GF-D8 (cell line): ENCODE measurements around the gene PCDHGB5.

ENCODE experiments used
- DNase-seq: peaks from one replicate; lab custom pipeline; 2025; lab: John Stamatoyannopoulos, UW

Gene PCDHGB5

DNA sequence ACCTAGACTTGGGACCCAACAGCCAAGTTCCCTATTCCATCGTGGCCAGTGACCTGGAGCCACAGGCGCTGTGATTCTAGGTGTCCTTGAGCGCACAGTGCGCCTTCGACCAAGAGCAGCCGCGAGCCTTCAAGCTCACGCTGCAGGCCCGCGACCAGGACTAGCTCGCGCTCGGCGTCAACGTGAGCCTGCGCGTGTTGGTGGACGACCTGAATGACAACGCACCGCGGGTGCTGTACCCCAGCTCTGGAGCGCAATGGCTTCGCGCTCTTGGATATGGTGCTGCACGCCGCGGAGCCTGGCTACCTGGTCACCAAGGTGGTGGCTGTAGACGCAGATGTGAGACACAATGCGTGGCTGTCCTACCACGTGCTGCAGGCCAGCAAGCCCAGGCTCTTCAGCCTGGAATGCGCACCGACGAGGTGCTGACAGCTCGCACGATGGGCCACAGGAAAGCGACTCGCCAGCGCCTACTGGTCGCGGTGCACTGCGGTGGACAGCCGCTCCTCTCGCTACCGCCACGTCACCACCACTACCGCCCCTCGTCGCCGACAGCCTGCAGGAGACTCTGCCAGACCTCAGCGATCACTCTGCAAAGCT lies 43.9 kb downstream of the PCDHGB5 start:
- DNase-seq, result no peak
